Measurements from ENCODE around the gene CRYGA. TPM values are rescaled to one million over a fixed set of nuclear protein-coding genes. Genes with fewer than 3 reads are reported as not detected.
A peak's percentile ranks its signal among the peaks of the same experiment; 100 is the strongest.

Gene CRYGA
- total RNA-seq, 1 donor from 2014 or later, result not detected

- Histone ChIP-seq H3K9ac (ENCODE audit: low read depth in 1 of 3, low read length in 3 of 3) (no peak overlapping the region), H3K4me3 (ENCODE audit: low read length in 3 of 3) (no peak overlapping the region), H3K36me3 (ENCODE audit: control insufficient read depth in 3 of 3, insufficient read depth in 3 of 3, low read length in 3 of 3) (no peaks in the 10 kb centered on the region), H3K4me1 (ENCODE audit: control insufficient read depth in 3 of 3, insufficient read depth in 3 of 3, low read length in 3 of 3) (no peaks in the 10 kb centered on the region), H3K9me3 (ENCODE audit: control insufficient read depth in 3 of 3, low read length in 3 of 3) (no peaks in the 10 kb centered on the region), H3K27me3 (ENCODE audit: control insufficient read depth in 3 of 3, insufficient read depth in 3 of 3, low read length in 3 of 3) (peaks cover 0 to 9% (median 2%) of the 10 kb centered on the region in 3 donors), H3K27ac (ENCODE audit: low read depth, low read length) (no peak overlapping the region)
Measured at GRCh38 chr2:208186893-208187292, 23.5 kb upstream of the CRYGA start.

GRCh38 chr2:208186465-208186864 is 23.1 kb upstream of the CRYGA start:
- Histone ChIP-seq H3K4me1 (ENCODE audit: control insufficient read depth in 3 of 3, insufficient read depth in 3 of 3, low read length in 3 of 3) (no peaks in the 10 kb centered on the region), H3K9ac (ENCODE audit: low read depth in 1 of 3, low read length in 3 of 3) (no peak overlapping the region), H3K4me3 (ENCODE audit: low read length in 3 of 3) (no peak overlapping the region), H3K36me3 (ENCODE audit: control insufficient read depth in 3 of 3, insufficient read depth in 3 of 3, low read length in 3 of 3) (no peaks in the 10 kb centered on the region), H3K9me3 (ENCODE audit: control insufficient read depth in 3 of 3, low read length in 3 of 3) (no peaks in the 10 kb centered on the region), H3K27me3 (ENCODE audit: control insufficient read depth in 3 of 3, insufficient read depth in 3 of 3, low read length in 3 of 3) (peaks cover 0 to 10% (median 2%) of the 10 kb centered on the region in 3 donors), H3K27ac (ENCODE audit: low read depth, low read length) (no peak overlapping the region)

- H3K9ac ChIP-seq (ENCODE audit: low read depth in 1 of 3, low read length in 3 of 3), result no peak overlapping the region
- no peaks in the 10 kb centered on the region for H3K36me3 ChIP-seq (ENCODE audit: control insufficient read depth in 3 of 3, insufficient read depth in 3 of 3, low read length in 3 of 3)
- H3K27me3 ChIP-seq (ENCODE audit: control insufficient read depth in 3 of 3, insufficient read depth in 3 of 3, low read length in 3 of 3), result peaks cover 0 to 10% (median 0%) of the 10 kb centered on the region in 3 donors
- H3K4me1 ChIP-seq (ENCODE audit: control insufficient read depth in 3 of 3, insufficient read depth in 3 of 3, low read length in 3 of 3), result no peaks in the 10 kb centered on the region
- no peaks in the 10 kb centered on the region for H3K9me3 ChIP-seq (ENCODE audit: control insufficient read depth in 3 of 3, low read length in 3 of 3)
- no peak overlapping the region for H3K27ac ChIP-seq (ENCODE audit: low read depth, low read length)
- no peak overlapping the region for H3K4me3 ChIP-seq (ENCODE audit: low read length in 3 of 3)
Measured at GRCh38 chr2:208183972-208184705, 20.8 kb upstream of the CRYGA start.

- Histone ChIP-seq H3K27ac (ENCODE audit: low read depth, low read length) (no peak overlapping the region), H3K9ac (ENCODE audit: low read depth in 1 of 3, low read length in 3 of 3) (no peak overlapping the region), H3K36me3 (ENCODE audit: control insufficient read depth in 3 of 3, insufficient read depth in 3 of 3, low read length in 3 of 3) (no peaks in the 10 kb centered on the region), H3K9me3 (ENCODE audit: control insufficient read depth in 3 of 3, low read length in 3 of 3) (no peaks in the 10 kb centered on the region), H3K4me1 (ENCODE audit: control insufficient read depth in 3 of 3, insufficient read depth in 3 of 3, low read length in 3 of 3) (no peaks in the 10 kb centered on the region), H3K27me3 (ENCODE audit: control insufficient read depth in 3 of 3, insufficient read depth in 3 of 3, low read length in 3 of 3) (peaks cover 0 to 10% (median 0%) of the 10 kb centered on the region in 3 donors), H3K4me3 (ENCODE audit: low read length in 3 of 3) (no peak overlapping the region)
Measured at GRCh38 chr2:208183526-208183925, 20.1 kb upstream of the CRYGA start.

- Histone ChIP-seq H3K27me3 (ENCODE audit: control insufficient read depth in 3 of 3, insufficient read depth in 3 of 3, low read length in 3 of 3) (peaks cover 0 to 10% (median 0%) of the 10 kb centered on the region in 3 donors), H3K27ac (ENCODE audit: low read depth, low read length) (no peak overlapping the region), H3K4me1 (ENCODE audit: control insufficient read depth in 3 of 3, insufficient read depth in 3 of 3, low read length in 3 of 3) (no peaks in the 10 kb centered on the region), H3K9ac (ENCODE audit: low read depth in 1 of 3, low read length in 3 of 3) (no peak overlapping the region), H3K4me3 (ENCODE audit: low read length in 3 of 3) (no peak overlapping the region), H3K36me3 (ENCODE audit: control insufficient read depth in 3 of 3, insufficient read depth in 3 of 3, low read length in 3 of 3) (no peaks in the 10 kb centered on the region), H3K9me3 (ENCODE audit: control insufficient read depth in 3 of 3, low read length in 3 of 3) (no peaks in the 10 kb centered on the region)
Measured at GRCh38 chr2:208182835-208183234, 19.4 kb upstream of the CRYGA start.

- Histone ChIP-seq H3K4me3 (ENCODE audit: low read length in 3 of 3) (no peak overlapping the region), H3K4me1 (ENCODE audit: control insufficient read depth in 3 of 3, insufficient read depth in 3 of 3, low read length in 3 of 3) (no peaks in the 10 kb centered on the region), H3K27ac (ENCODE audit: low read depth, low read length) (no peak overlapping the region), H3K36me3 (ENCODE audit: control insufficient read depth in 3 of 3, insufficient read depth in 3 of 3, low read length in 3 of 3) (no peaks in the 10 kb centered on the region), H3K9me3 (ENCODE audit: control insufficient read depth in 3 of 3, low read length in 3 of 3) (no peaks in the 10 kb centered on the region), H3K27me3 (ENCODE audit: control insufficient read depth in 3 of 3, insufficient read depth in 3 of 3, low read length in 3 of 3) (peaks cover 0 to 4% (median 0%) of the 10 kb centered on the region in 3 donors), H3K9ac (ENCODE audit: low read depth in 1 of 3, low read length in 3 of 3) (no peak overlapping the region)
Measured at GRCh38 chr2:208179028-208179609, 15.7 kb upstream of the CRYGA start.

- Histone ChIP-seq H3K9me3 (ENCODE audit: control insufficient read depth in 3 of 3, low read length in 3 of 3) (no peaks in the 10 kb centered on the region), H3K4me1 (ENCODE audit: control insufficient read depth in 3 of 3, insufficient read depth in 3 of 3, low read length in 3 of 3) (no peaks in the 10 kb centered on the region)
Measured at GRCh38 chr2:208175840-208176153, 12.4 kb upstream of the CRYGA start.

GRCh38 chr2:208175069-208175839 is 11.9 kb upstream of the CRYGA start:
- Histone ChIP-seq H3K9ac (ENCODE audit: low read depth in 1 of 3, low read length in 3 of 3) (no peak overlapping the region), H3K27ac (ENCODE audit: low read depth, low read length) (no peak overlapping the region), H3K4me1 (ENCODE audit: control insufficient read depth in 3 of 3, insufficient read depth in 3 of 3, low read length in 3 of 3) (no peaks in the 10 kb centered on the region), H3K36me3 (ENCODE audit: control insufficient read depth in 3 of 3, insufficient read depth in 3 of 3, low read length in 3 of 3) (no peaks in the 10 kb centered on the region), H3K27me3 (ENCODE audit: control insufficient read depth in 3 of 3, insufficient read depth in 3 of 3, low read length in 3 of 3) (no peaks in the 10 kb centered on the region), H3K9me3 (ENCODE audit: control insufficient read depth in 3 of 3, low read length in 3 of 3) (no peaks in the 10 kb centered on the region), H3K4me3 (ENCODE audit: low read length in 3 of 3) (no peak overlapping the region)

More at GRCh38 chr2:208175840-208176153, 12.4 kb upstream of the CRYGA start:
- H3K4me3 ChIP-seq (ENCODE audit: low read length in 3 of 3), result no peak overlapping the region
- H3K27me3 ChIP-seq (ENCODE audit: control insufficient read depth in 3 of 3, insufficient read depth in 3 of 3, low read length in 3 of 3), result no peaks in the 10 kb centered on the region
- H3K36me3 ChIP-seq (ENCODE audit: control insufficient read depth in 3 of 3, insufficient read depth in 3 of 3, low read length in 3 of 3), result no peaks in the 10 kb centered on the region
- peak overlapping the region in 1 of 3 donors; percentile 12 for H3K9ac ChIP-seq (ENCODE audit: low read depth in 1 of 3, low read length in 3 of 3)
- H3K27ac ChIP-seq (ENCODE audit: low read depth, low read length), result no peak overlapping the region

GRCh38 chr2:208174144-208174543 is 10.8 kb upstream of the CRYGA start:
- H3K27me3 ChIP-seq (ENCODE audit: control insufficient read depth in 3 of 3, insufficient read depth in 3 of 3, low read length in 3 of 3), result no peaks in the 10 kb centered on the region
- no peak overlapping the region for H3K4me3 ChIP-seq (ENCODE audit: low read length in 3 of 3)
- no peak overlapping the region for H3K27ac ChIP-seq (ENCODE audit: low read depth, low read length)
- no peak overlapping the region for H3K9ac ChIP-seq (ENCODE audit: low read depth in 1 of 3, low read length in 3 of 3)
- H3K4me1 ChIP-seq (ENCODE audit: control insufficient read depth in 3 of 3, insufficient read depth in 3 of 3, low read length in 3 of 3), result no peaks in the 10 kb centered on the region
- H3K36me3 ChIP-seq (ENCODE audit: control insufficient read depth in 3 of 3, insufficient read depth in 3 of 3, low read length in 3 of 3), result no peaks in the 10 kb centered on the region
- no peaks in the 10 kb centered on the region for H3K9me3 ChIP-seq (ENCODE audit: control insufficient read depth in 3 of 3, low read length in 3 of 3)

GRCh38 chr2:208172125-208172524 is 8.7 kb upstream of the CRYGA start:
- no peak overlapping the region for H3K27ac ChIP-seq (ENCODE audit: low read depth, low read length)
- no peak overlapping the region for H3K4me3 ChIP-seq (ENCODE audit: low read length in 3 of 3)
- H3K27me3 ChIP-seq (ENCODE audit: control insufficient read depth in 3 of 3, insufficient read depth in 3 of 3, low read length in 3 of 3), result no peaks in the 10 kb centered on the region
- H3K4me1 ChIP-seq (ENCODE audit: control insufficient read depth in 3 of 3, insufficient read depth in 3 of 3, low read length in 3 of 3), result no peaks in the 10 kb centered on the region
- H3K9ac ChIP-seq (ENCODE audit: low read depth in 1 of 3, low read length in 3 of 3), result no peak overlapping the region
- no peaks in the 10 kb centered on the region for H3K9me3 ChIP-seq (ENCODE audit: control insufficient read depth in 3 of 3, low read length in 3 of 3)
- no peaks in the 10 kb centered on the region for H3K36me3 ChIP-seq (ENCODE audit: control insufficient read depth in 3 of 3, insufficient read depth in 3 of 3, low read length in 3 of 3)

Measured in skeletal muscle tissue (tissue), 4 donors.